ENCODE data around the gene JAML. TPM values are rescaled to one million over a fixed set of nuclear protein-coding genes. Genes with fewer than 3 reads are reported as not detected.

JAML gene
- total RNA-seq, 1 donor: not detected

DNA sequence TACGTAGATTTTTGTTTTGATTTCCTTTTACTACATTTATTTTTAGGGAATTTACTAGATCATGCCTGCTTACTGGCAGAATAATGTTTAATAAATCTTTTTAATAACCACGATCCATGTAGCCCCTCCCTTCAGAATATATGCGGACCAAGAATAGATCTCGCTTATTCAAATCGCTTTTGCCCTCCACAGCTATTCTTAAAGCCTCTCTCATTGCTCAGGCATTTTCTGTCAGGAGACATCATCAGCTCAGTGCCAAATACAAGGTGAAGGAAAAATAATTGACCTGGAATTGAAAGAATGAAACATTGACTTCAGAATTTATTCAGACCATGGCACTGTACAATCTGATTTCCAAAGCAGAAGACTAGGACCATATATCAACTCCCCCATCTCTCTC lies 10.0 kb upstream of the JAML start:
- no peaks in the 10 kb centered on the region for H3K4me1 ChIP-seq (ENCODE audit: insufficient read depth, low read length)
- no peak overlapping the region for H3K27ac ChIP-seq (ENCODE audit: low read depth, low read length)
- H3K36me3 ChIP-seq (ENCODE audit: insufficient read depth, low read length): no peaks in the 10 kb centered on the region
- H4K20me1 ChIP-seq (ENCODE audit: insufficient read depth, low read length): no peaks in the 10 kb centered on the region
- no peak overlapping the region for H3K4me3 ChIP-seq (ENCODE audit: insufficient read depth, low read length)
- H3K9me3 ChIP-seq (ENCODE audit: low read depth, low read length): no peaks in the 10 kb centered on the region
- H3K4me2 ChIP-seq (ENCODE audit: insufficient read depth, low read length): no peak overlapping the region
- peaks cover 8% of the 10 kb centered on the region for H3K27me3 ChIP-seq (ENCODE audit: insufficient read depth, low read length)
- no peak overlapping the region for H2AFZ ChIP-seq (ENCODE audit: low read length)
- H3K79me2 ChIP-seq (ENCODE audit: insufficient read depth, low read length): no peaks in the 10 kb centered on the region
- no peak for DNase-seq (ENCODE audit: insufficient read length, low spot score, missing footprints)
- no peak for TF ChIP-seq CTCF (IDR thresholded peaks at IDR 0.05; ENCODE audit: extremely low read depth, low read depth, low read length)

- Histone ChIP-seq H4K20me1 (ENCODE audit: insufficient read depth, low read length) (no peaks in the 10 kb centered on the region), H3K4me3 (ENCODE audit: insufficient read depth, low read length) (no peak overlapping the region), H3K4me2 (ENCODE audit: insufficient read depth, low read length) (no peak overlapping the region), H3K27ac (ENCODE audit: low read depth, low read length) (no peak overlapping the region), H3K27me3 (ENCODE audit: insufficient read depth, low read length) (peaks cover 8% of the 10 kb centered on the region), H2AFZ (ENCODE audit: low read length) (no peak overlapping the region), H3K36me3 (ENCODE audit: insufficient read depth, low read length) (no peaks in the 10 kb centered on the region), H3K9me3 (ENCODE audit: low read depth, low read length) (no peaks in the 10 kb centered on the region), H3K4me1 (ENCODE audit: insufficient read depth, low read length) (no peaks in the 10 kb centered on the region), H3K79me2 (ENCODE audit: insufficient read depth, low read length) (no peaks in the 10 kb centered on the region)
- no peak for TF ChIP-seq CTCF (IDR thresholded peaks at IDR 0.05; ENCODE audit: extremely low read depth, low read depth, low read length)
- DNase-seq (ENCODE audit: insufficient read length, low spot score, missing footprints): no peak
Measured at GRCh38 chr11:118233850-118234249, 9.0 kb upstream of the JAML start.

- Histone ChIP-seq H2AFZ (ENCODE audit: low read length) (no peak overlapping the region), H3K27ac (ENCODE audit: low read depth, low read length) (no peak overlapping the region)
Measured at GRCh38 chr11:118233377-118233776, 8.6 kb upstream of the JAML start.

GRCh38 chr11:118232659-118233058 lies 7.8 kb upstream of the JAML start:
- Histone ChIP-seq H2AFZ (ENCODE audit: low read length) (no peak overlapping the region), H3K4me3 (ENCODE audit: insufficient read depth, low read length) (no peak overlapping the region), H4K20me1 (ENCODE audit: insufficient read depth, low read length) (no peaks in the 10 kb centered on the region), H3K79me2 (ENCODE audit: insufficient read depth, low read length) (no peaks in the 10 kb centered on the region), H3K4me2 (ENCODE audit: insufficient read depth, low read length) (no peak overlapping the region), H3K36me3 (ENCODE audit: insufficient read depth, low read length) (no peaks in the 10 kb centered on the region), H3K4me1 (ENCODE audit: insufficient read depth, low read length) (no peaks in the 10 kb centered on the region), H3K27ac (ENCODE audit: low read depth, low read length) (no peak overlapping the region), H3K9me3 (ENCODE audit: low read depth, low read length) (no peaks in the 10 kb centered on the region), H3K27me3 (ENCODE audit: insufficient read depth, low read length) (peaks cover 5% of the 10 kb centered on the region)
- DNase-seq (ENCODE audit: insufficient read length, low spot score, missing footprints): no peak
- TF ChIP-seq CTCF (IDR thresholded peaks at IDR 0.05; ENCODE audit: extremely low read depth, low read depth, low read length): no peak

More at GRCh38 chr11:118233377-118233776, 8.6 kb upstream of the JAML start:
- H3K27me3 ChIP-seq (ENCODE audit: insufficient read depth, low read length): peaks cover 5% of the 10 kb centered on the region
- no peaks in the 10 kb centered on the region for H3K4me1 ChIP-seq (ENCODE audit: insufficient read depth, low read length)
- H3K36me3 ChIP-seq (ENCODE audit: insufficient read depth, low read length): no peaks in the 10 kb centered on the region
- no peak for DNase-seq (ENCODE audit: insufficient read length, low spot score, missing footprints)
- no peak overlapping the region for H3K4me3 ChIP-seq (ENCODE audit: insufficient read depth, low read length)
- H3K9me3 ChIP-seq (ENCODE audit: low read depth, low read length): no peaks in the 10 kb centered on the region
- H4K20me1 ChIP-seq (ENCODE audit: insufficient read depth, low read length): no peaks in the 10 kb centered on the region
- no peaks in the 10 kb centered on the region for H3K79me2 ChIP-seq (ENCODE audit: insufficient read depth, low read length)
- no peak for TF ChIP-seq CTCF (IDR thresholded peaks at IDR 0.05; ENCODE audit: extremely low read depth, low read depth, low read length)
- no peak overlapping the region for H3K4me2 ChIP-seq (ENCODE audit: insufficient read depth, low read length)

All from osteoblast (primary cell).